HG02763 (cell line): ENCODE measurements around the gene ADAM12.
"Not testable (repeated sequence)": the region's sequence is repeated elsewhere in the genome, so short reads cannot be mapped to it uniquely, and the experiment has no call there.

Experiments
- ATAC-seq: cut with Tn5 transposase; IDR thresholded peaks from one replicate; pipeline ENCODE4 v1.9.1; 2021; ENCODE audit warnings: mild to moderate bottlenecking, moderate library complexity; ENCODE audit not compliant: unreplicated experiment

The ADAM12 gene

DNA sequence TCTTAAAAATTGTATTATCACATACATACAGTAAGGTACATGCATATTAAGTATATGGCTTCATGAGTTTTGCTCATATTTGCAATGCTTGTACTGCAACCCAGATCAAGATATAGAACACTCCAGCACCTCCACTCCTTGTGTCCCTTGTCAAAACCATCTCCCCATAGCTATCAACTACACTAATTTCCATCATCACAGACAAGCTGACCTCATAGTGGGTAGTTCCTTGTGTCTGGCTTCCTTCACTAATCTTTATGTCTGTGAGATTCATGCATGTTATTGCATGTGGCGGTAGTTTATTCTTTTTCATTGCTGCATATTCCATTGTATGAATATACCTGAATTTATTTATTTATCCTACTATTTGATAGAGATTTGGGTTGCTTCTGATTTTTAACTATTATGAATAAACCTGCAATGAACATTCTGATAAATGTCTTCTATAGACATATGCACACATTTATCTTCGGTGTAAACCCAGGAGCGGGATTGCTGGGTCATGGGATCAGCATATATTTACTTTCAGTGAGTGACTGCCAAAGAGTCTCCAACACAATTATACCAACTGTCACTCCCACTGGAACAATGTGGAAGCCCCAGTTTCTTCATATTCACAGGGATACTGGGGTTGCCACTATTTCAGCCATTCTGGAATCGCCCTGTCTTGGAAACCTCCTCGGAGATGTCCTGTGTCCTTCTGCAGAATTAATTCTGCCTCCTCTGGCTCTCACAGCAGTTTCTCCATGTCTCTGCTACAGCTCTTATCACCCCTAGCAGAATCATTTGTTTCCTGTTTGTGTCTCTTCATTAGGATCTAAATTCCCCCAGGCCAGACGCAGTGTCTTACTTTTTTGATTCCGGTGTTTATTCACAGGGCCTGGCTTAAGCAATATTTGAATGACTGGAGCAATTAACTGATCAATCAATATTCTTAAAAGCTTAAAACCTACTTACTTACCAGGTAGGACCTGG lies 14.7 kb upstream of the ADAM12 start:
- ATAC-seq: no peak

DNA sequence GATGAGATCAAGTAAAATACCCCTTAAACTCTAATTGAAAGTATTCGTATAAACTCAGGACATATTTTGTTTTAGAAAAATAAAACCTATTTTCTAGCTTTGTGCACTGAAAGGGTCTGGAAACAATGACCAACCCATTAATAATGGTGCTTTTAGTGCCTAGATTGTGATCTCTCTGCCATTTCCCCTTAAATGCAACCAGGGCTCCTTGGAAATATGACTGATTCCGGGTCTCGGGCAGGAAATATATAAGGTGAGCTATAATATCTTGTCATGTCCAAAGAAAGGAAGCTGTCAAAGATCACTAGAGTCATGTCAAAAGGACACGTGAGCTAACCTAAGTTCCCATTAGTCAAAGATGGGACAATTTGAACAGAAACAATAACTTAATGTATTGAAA lies 12.4 kb upstream of the ADAM12 start:
- ATAC-seq: no peak

DNA sequence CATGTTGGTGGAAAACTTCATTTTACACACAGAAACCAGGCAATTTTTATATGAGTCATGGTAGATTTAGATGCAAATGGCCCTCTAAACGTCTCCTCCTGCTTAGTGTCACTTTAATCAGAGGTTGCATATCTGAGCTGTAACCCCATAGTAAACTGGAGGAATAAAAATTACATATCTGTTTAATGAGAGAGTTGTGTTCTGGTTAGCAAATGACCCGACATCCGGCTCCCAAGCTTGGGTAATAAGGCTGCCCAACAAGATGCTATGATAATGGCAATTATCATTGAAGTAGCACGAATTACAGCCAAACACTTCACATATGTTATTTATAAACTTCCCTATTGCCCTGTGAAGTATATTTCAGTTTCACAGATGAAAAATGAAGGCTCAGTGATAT lies 10.6 kb upstream of the ADAM12 start:
- no peak for ATAC-seq

DNA sequence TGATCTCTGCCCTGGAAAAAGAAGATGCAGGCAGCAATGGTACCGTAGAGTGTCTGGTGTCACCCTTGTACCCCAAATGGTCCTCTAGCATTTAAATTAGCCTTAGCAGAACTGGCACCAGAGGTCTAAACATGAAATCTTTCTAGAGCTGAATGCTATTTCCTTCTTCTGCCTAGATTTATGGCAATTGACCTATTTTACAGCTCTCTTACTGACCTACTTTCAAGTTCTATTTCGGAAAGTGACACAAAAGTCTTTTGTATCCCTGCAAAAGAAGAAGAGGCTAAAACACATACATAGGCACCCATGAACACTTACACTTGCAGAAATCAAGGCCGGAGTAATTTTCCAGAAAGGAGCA lies 10.1 kb upstream of the ADAM12 start:
- no peak for ATAC-seq

DNA sequence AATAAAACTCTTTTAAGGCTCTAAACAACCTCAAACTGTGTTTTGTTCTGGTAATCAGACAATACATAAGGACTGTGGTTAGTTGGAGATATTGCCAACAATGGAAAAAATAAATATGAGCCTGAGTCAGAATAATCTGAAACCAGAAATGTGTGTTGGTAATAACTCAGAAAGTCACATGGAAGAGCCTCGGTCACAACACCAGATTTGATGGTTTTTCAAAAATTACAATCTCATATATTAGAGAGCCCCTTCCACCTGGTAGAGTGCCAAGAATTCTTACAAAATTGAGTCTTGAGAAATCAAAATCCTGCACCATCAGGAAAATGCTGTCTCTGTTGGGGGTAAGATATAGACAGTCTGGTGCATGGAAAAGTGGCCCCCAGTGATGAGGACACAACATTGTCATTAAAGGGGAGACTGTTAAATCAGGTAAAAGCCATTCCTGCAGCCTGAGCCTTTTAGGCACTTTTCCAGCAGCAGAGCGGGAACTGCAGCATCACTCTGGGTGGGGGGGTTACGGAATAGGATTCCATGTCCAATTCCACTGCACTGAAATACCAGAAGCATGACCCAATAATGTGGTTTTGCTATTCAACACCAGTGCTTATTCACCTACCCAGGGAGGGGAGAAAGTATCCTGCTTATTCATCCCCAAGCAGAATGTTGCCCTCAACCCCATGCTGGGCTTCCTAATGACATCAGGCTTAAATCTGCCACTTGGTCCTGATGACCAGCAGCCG lies 9.5 kb upstream of the ADAM12 start:
- ATAC-seq: no peak

DNA sequence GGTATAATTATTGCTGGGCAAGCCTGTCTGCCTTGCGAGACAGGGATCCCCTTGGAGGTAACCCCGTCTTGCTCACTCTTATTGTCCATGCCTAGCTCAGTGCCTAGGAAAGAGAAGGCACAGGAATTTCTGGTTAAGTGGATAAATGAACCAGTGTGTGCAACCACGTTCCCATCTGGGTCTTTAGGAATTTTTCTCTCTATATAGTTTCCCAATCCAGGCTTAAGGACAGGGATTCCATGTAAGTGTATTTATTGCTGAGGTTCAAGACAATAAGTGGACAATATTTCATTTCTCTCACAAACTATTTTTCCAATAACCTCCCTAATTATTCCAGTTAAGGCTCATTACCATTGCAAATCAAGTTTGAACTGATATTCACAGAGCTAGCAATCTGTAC lies 8.9 kb upstream of the ADAM12 start:
- no peak for ATAC-seq

DNA sequence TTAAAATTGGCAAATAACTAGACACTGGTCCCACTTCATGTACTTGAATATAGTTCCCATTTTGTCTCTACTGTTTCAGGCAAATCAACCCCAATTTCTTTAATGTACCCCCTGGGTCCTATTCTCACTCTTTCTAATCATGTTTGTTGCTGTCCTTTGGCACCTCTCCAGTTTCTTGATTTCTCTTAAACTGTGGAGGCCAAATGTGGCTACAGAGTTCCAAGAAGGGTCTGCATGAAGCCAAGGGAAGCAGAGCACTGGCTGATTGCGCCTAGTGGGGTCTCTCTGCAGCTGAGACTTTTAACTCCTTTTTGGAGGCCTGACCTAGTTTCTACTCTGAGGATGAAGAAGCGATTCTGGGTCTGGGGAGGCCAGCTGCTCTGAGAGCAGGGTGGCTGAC lies 6.7 kb upstream of the ADAM12 start:
- no peak for ATAC-seq

DNA sequence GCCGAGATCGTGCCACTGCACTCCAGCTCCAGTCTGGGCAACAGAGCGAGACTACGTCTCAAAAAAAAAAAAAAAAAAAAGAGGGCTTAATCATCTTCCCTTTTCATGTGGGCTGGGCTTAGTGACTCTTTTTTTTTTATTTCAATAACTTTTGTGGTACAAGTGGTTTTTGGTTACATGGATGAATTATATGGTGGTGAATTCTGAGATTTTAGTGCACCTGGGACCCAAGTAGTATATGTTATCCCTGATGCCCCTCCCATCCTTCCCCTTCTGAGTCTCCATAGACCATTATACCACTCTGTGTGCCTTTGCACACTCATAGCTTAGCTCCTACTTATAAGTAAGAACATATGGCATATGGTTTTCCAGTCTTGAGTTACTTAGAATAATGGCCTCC lies 4.8 kb upstream of the ADAM12 start:
- ATAC-seq: no peak

DNA sequence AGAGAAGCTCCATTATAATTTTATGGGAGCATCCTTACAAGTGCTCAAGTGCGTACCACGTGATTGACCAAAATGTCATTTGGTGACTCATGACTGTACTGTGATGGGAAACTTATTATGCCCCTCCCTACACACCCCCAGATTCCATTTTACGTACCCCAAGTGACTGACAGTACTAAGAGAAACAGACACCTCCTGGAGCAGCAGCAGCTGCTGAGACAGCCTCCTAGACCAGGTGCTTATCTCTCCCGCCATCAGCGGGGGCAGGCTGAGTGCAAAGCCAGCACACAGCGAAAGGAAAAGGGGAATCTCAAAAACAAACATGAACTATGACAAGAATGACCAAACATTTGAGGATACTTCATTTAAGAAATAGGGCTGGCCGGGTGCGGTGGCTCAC lies 4.2 kb upstream of the ADAM12 start:
- ATAC-seq: no peak

DNA sequence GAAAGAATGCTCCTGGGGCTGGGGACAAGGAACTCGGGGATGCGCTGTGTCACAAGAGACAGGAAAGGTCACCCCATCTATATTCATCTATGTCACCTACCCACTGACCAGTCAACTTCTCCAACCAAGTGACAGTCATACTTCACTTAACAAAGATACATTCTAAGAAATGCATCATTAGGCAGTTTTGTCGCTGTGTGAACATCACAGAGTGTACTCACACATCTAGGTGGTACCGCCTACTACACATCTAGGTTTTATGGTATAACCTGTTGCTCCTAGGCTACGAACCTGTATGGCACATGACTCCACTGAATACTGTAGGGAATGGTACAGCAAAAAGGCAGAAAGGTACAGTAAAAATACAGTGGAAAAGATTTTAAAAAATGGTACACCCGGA lies 3.8 kb upstream of the ADAM12 start:
- ATAC-seq: no peak

DNA sequence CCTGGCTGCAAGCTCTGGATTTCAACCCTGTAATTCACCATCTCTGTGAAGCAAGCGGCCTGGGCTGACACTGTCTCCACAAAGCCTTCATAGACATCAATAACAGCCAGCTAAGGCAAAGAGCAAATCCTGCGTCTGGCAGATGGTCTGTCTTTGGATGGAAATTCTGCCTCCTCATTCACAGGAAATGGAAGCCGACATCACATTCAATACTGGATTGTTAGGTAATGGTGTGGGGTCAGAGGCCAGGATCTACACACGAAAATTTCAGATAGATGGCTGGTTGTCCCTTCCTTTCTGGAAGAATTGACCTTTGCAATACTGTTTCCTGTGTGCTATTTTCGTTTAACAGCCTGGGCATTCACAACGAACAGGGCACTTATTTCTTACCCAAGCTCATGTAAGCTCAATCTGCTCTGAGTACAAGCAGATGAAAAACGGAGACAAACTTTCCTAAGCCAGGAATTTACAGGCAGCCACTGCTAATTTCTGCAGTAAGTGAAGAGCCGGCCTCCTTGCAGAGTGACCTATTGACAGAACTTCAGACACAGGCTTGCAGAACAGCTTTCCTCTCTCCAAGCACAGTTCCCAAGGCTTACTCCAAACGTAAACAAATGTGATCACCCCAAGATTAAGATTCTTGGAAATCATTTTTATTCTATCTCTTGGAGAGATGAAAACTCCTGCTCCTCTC lies 3.1 kb upstream of the ADAM12 start:
- ATAC-seq: no peak

DNA sequence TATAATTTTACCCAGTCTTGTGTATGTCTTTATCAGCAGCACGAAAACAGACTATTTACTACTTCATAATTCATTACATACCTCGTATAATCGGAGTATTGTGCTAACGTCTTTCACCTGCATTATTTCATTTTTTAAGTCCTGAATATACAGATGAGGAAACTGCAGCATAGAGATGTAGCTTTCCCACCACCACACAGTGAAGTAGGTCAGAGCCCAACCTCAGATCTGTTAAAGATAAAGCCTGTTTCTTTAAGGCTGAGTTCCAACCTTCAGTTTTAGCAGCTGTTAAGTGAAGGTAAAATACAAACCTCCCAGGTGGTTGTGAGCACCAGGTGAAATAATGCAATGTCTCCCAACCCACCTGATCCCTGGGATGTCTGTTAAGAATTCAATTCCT lies 2.0 kb upstream of the ADAM12 start:
- no peak for ATAC-seq

DNA sequence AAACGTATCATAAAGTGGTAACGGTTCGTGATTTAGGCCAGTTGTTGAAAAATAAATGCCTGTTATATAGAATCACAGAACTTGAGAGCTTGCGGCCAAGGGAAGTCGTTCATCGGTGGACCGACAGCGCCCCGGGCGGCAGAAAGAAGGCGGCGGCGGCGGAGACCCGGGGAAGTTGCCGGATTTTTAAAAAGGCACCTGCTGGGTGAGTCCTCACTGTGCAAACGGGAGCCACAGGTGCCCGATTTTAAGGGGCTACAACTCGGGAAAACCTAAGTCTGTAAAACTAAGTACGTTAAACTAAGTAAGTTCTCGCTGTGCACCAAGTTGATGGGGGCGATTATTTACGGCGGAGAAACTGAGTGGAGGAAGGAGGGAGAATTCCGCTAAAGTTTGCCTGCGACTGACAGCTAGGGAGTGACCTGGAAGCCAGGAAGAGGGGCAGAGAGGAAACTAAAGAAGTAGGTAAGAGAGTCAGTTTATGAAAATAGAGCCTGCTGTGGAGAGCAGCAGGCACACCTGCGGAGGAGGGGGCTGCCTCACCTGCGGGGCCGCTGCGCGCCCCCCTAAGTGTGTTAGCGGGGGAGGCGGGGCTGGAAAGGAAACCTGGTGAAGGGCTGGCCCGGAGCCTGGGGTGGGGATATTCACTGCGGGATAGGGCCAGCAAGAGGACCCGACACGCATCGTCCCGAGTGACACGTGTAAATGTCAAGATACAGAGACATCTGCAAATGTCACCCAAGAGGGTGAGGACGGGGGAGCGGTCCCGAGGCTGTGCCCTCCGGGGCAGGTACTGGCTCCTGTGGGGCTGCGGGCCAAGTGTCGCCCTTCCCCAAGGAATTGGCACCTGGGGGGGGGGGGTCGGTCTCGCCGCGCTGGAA lies 996 bp downstream of the ADAM12 start:
- ATAC-seq: no peak

DNA sequence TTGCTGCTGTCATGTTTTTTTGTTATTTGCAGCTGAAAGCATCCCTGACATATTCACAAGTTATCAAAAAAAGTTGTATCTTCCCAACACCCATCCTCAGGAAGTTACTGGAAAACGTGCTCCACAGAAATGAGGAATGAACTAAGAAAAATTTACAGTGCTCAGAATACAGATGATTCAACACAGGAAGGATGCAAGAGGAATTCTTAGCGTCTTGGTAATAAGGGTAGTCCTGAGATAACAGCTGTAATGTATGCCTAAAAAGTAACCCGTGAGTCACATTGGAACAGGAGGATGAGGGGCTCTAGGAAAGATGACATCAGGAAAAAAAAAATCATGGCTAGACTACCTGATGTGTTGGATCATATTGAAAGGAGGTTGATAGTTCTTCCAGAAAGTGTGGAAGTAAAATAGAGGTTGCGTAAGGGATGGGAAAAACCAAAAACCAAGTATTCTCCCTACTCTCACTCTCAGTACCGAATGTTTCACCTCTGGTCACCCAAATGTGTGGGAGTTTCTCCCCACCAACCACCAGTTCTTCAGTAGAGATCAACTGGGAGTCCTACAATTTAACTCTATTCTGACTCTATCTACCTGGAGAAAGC lies 3.9 kb downstream of the ADAM12 start:
- no peak for ATAC-seq

DNA sequence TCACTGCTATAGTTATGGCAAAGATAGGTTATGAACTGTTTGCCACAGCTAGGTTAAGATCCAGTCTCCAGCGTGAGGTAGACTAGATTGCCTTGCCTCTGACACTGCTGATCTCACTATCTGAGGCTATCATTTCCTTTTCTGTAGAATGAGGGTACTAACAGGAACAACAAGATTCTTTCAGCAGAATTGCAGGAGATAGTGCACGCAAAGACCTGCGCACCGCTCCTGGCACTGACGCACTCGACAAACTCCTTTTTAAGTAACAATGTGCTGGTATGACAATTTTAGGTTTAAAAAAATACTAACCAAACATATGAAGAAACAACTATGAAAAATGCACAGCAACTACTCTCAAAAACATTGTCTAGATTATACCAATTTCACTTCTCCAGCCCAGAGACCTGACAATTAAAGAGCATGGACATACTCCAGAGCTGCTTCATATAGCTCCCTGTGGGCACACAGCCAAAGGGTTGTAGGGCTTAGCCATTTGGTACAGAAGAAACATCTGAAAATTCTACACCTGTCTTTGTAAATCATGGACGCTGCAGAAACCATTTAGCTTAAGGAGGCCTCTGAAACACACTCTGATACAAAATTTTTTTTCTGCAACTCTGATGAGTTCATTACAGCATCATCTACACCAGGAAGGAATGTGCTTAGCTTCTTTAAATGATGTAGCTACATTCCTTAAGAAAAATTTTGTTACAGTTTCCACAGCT lies 7.8 kb downstream of the ADAM12 start:
- ATAC-seq: no peak

DNA sequence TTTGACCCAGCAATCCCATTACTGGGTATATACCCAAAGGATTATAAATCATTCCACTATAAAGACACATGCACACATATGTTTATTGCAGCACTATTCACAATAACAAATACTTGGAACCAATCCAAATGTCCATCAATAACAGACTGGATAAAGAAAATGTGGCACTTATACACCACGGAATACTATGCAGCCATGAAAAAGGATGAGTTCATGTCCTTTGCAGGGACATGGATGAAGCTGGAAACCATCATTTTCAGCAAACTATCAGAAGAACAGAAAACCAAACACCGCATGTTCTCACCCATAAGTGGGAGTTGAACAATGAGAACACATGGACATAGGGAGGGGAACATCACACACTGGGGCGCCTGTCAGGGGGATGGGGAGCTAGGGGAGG lies 9.1 kb downstream of the ADAM12 start:
- ATAC-seq: not testable (repeated sequence)

DNA sequence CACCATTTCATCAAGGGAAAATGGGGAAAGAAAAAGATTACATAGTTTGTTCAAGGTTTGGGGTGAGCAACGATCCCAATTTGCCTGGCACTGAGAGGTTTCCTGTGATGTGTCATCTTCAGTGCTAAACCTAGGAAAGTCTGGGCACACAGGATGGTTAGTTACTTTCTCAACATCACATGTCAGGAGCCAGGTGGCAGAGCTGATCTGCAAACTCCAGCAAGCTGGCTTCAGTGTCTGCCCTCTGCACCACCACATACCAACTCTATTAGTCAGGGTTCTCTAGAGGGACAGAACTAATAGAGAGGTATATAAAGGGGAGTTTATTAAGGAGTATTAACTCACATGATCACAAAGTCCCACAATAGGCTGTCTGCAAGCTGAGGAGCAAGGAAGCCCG lies 11.3 kb downstream of the ADAM12 start:
- ATAC-seq: no peak

DNA sequence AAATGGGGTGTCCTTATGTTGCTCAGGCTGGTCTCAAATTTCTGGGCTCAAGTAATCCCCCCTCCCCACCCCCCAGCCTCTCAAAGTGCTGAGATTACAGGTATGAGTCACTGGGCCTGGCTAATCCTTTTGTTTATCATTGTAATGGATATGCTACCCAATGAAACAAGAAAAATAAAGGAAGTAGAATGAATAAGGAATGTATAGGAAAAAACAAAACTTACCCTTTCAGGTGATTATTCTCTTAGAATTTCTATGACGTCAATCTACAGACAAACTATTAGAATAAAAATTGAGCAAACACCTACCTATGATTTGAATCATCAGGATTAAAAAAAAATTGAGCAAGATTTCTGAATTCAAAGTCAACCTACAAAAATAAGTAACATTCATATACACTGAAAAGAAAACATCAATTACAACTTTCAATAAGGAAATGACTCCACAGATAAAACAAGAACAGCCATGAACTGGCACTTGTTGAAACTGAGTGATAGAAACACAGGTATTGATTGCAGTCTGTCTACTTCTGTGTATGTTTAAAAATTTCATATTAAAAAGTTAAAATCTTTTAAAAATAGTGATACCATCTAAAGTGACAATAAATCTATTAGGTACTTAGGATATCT lies 12.2 kb downstream of the ADAM12 start:
- ATAC-seq: no peak

DNA sequence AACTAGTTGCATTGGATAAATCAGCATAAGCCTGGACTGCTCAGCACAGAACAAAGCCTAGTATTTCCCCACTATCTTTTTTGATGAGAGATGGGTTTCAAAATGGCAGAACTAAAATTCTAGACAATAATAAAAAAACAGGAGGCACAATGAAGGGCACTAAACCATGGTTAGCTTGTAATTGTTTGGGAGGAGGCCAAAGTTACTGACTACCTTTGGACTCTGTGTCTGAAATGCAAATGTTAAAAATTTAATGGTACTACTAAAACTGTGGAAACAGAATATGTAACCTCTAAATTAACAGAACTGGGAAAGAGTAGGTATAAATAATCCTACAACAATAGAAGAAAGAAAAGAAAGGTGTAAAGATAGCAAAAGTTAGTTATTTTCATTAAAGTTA lies 13.0 kb downstream of the ADAM12 start:
- no peak for ATAC-seq
